Ascending aorta (tissue), 2 donors: Measurements from ENCODE around the gene RAB3A. TPM values are rescaled to one million over a fixed set of nuclear protein-coding genes. Genes with fewer than 3 reads are reported as not detected.

Experiments used
- DNase-seq, 2 donors: peaks; one replicate each; pipeline ENCODE4 v3.0.0-alpha.2; 2019; ENCODE audit warnings: low spot score in 2 of 2
- H3K27ac ChIP-seq, 2 donors: fragments of 200-600 bp; sonication (generic); one replicate each; pipeline ENCODE4 v1.5.1; 2016 to 2017; ENCODE audit warnings: mild to moderate bottlenecking in 1 of 2
- H3K27me3 ChIP-seq: fragments of 200-600 bp; sonication (generic); one replicate; pipeline ENCODE4 v1.5.1; 2017
- H3K36me3 ChIP-seq, 2 donors: fragments of 200-600 bp; sonication (generic); one replicate each; pipeline ENCODE4 v1.5.1; 2016
- H3K4me1 ChIP-seq, 2 donors: fragments of 200-600 bp; sonication (generic); one replicate each; pipeline ENCODE4 v1.5.1; 2016 to 2017; ENCODE audit warnings: mild to moderate bottlenecking in 1 of 2
- H3K4me3 ChIP-seq, 2 donors: fragments of 200-600 bp; sonication (generic); one replicate each; pipeline ENCODE4 v1.5.1; 2016 to 2017; ENCODE audit warnings: mild to moderate bottlenecking in 1 of 2
- H3K9me3 ChIP-seq, 2 donors: fragments of 200-600 bp; sonication (generic); one replicate each; pipeline ENCODE4 v1.5.1; 2016
- CTCF ChIP-seq, 3 experiments: fragments of 200-600 bp in 2 of 3; fragments of 450-650 bp in 1 of 3; sonication (generic) in 2 of 3; IDR thresholded peaks; one replicate each; pipeline ENCODE4 v1.5.1; 2016 to 2019; ENCODE audit warnings: antibody characterized with exemption in 3 of 3, mild to moderate bottlenecking in 1 of 3, moderate library complexity in 1 of 3
- intact Hi-C: fragments of 100-400 bp; cut with DNase I; formaldehyde crosslinking; loops from one replicate; pipeline ENCODE4 v1.15.1; 2023
- total RNA-seq: library from RNA; depleted of rRNA; stranded (reverse); fragments of >200 nt; gene quantifications from one replicate; pipeline ENCODE4 v1.1.0, GENCODE V29; 2016

RAB3A gene
- total RNA-seq, 1 donor from 2014 or later, result 12.3 TPM

- no peak for TF ChIP-seq CTCF (IDR thresholded peaks at IDR 0.05)
- Histone ChIP-seq H3K4me3 (no peak overlapping the region), H3K4me1 (no peaks in the 10 kb centered on the region), H3K36me3 (no peaks in the 10 kb centered on the region), H3K9me3 (no peaks in the 10 kb centered on the region), H3K27me3 (no peaks in the 10 kb centered on the region), H3K27ac (no peak overlapping the region)
- intact Hi-C loops, result no loop called here
- DNase-seq, result no peak
Observed at GRCh38 chr19:18245297-18245696, 41.5 kb upstream of the RAB3A start.

- no peaks in the 10 kb centered on the region for H3K4me1 ChIP-seq
- H3K36me3 ChIP-seq, result no peaks in the 10 kb centered on the region
- no peaks in the 10 kb centered on the region for H3K27me3 ChIP-seq
- no peak for TF ChIP-seq CTCF (IDR thresholded peaks at IDR 0.05)
- no peak overlapping the region for H3K27ac ChIP-seq
- H3K4me3 ChIP-seq, result no peak overlapping the region
- no peaks in the 10 kb centered on the region for H3K9me3 ChIP-seq
- no peak for DNase-seq
- intact Hi-C loops, result no loop called here
Observed at GRCh38 chr19:18239303-18239702, 35.5 kb upstream of the RAB3A start.

GRCh38 chr19:18234194-18234593 lies 30.4 kb upstream of the RAB3A start:
- Histone ChIP-seq H3K27ac (no peak overlapping the region), H3K4me1 (no peaks in the 10 kb centered on the region), H3K36me3 (no peaks in the 10 kb centered on the region), H3K9me3 (peaks cover 8 to 13% of the 10 kb centered on the region in 2 donors), H3K27me3 (peaks cover under 1% of the 10 kb centered on the region), H3K4me3 (no peak overlapping the region)
- TF ChIP-seq CTCF (IDR thresholded peaks at IDR 0.05), result no peak
- DNase-seq, result no peak
- intact Hi-C loops, result no loop called here

- Histone ChIP-seq H3K4me3 (no peak overlapping the region), H3K27me3 (peaks cover 9% of the 10 kb centered on the region)
- no peak for DNase-seq
Observed at GRCh38 chr19:18233224-18233825, 29.5 kb upstream of the RAB3A start.

GRCh38 chr19:18232540-18233223 lies 28.8 kb upstream of the RAB3A start:
- no peak for DNase-seq
- Histone ChIP-seq H3K9me3 (peaks cover 8 to 13% of the 10 kb centered on the region in 2 donors), H3K27ac (no peak overlapping the region), H3K4me1 (no peaks in the 10 kb centered on the region), H3K4me3 (no peak overlapping the region), H3K27me3 (peaks cover 11% of the 10 kb centered on the region), H3K36me3 (no peaks in the 10 kb centered on the region)
- intact Hi-C loops, result no loop called here
- TF ChIP-seq CTCF (IDR thresholded peaks at IDR 0.05), result no peak

More at GRCh38 chr19:18233224-18233825, 29.5 kb upstream of the RAB3A start:
- TF ChIP-seq CTCF (IDR thresholded peaks at IDR 0.05), result no peak
- no peaks in the 10 kb centered on the region for H3K36me3 ChIP-seq
- intact Hi-C loops, result no loop called here
- H3K4me1 ChIP-seq, result no peaks in the 10 kb centered on the region
- H3K9me3 ChIP-seq, result peaks cover 8 to 13% of the 10 kb centered on the region in 2 donors
- H3K27ac ChIP-seq, result no peak overlapping the region
